GM12891 (cell line): ENCODE data around the gene OTOG.

Source experiments
- DNase-seq: peaks from one replicate; pipeline ENCODE4 v3.0.0; 2011; ENCODE audit warnings: low spot score; ENCODE audit not compliant: insufficient read length
- FAIRE-seq: peaks from 2 replicates; lab custom pipeline; 2011; peaks lifted over from hg19 to GRCh38; lab: Jason Lieb, UNC
- PAX5 ChIP-seq: IDR thresholded peaks from 2 replicates; pipeline ENCODE4 v1.6.1; 2011; ENCODE audit warnings: low read length, moderate library complexity, mild to moderate bottlenecking; ENCODE audit not compliant: insufficient read depth, severe bottlenecking
- POLR2A ChIP-seq: IDR thresholded peaks from 2 replicates; pipeline ENCODE4 v1.6.1; 2011; ENCODE audit warnings: low read depth, low read length, control low read depth
- POLR2AphosphoS5 ChIP-seq: IDR thresholded peaks from 2 replicates; pipeline ENCODE4 v1.6.1; 2011; ENCODE audit warnings: low read depth, low read length, control low read depth
- POU2F2 ChIP-seq: IDR thresholded peaks from 2 replicates; pipeline ENCODE4 v1.6.1; 2011; ENCODE audit warnings: low read depth, mild to moderate bottlenecking, control low read depth, low read length, moderate library complexity
- SPI1 ChIP-seq: IDR thresholded peaks from 2 replicates; pipeline ENCODE4 v1.6.1; 2011; ENCODE audit warnings: low read depth, low read length, control low read depth
- TAF1 ChIP-seq: IDR thresholded peaks from 2 replicates; pipeline ENCODE4 v1.6.1; 2011; ENCODE audit warnings: low read depth, low read length, control low read depth

OTOG gene

GRCh38 chr11:17571431-17572358 is 24.6 kb downstream of the OTOG start:
- DNase-seq (no peak), FAIRE-seq (no peak)
- TF ChIP-seq SPI1 (no peak), POU2F2 (no peak), PAX5 (no peak), TAF1 (no peak), POLR2A (no peak), POLR2AphosphoS5 (no peak)

- FAIRE-seq (no peak), DNase-seq (no peak)
Measured at GRCh38 chr11:17572359-17572690, 25.3 kb downstream of the OTOG start.

GRCh38 chr11:17572791-17573460 is 25.9 kb downstream of the OTOG start:
- no peak for DNase-seq
- FAIRE-seq = no peak
- TF ChIP-seq POLR2AphosphoS5 (no peak), TAF1 (no peak), POLR2A (no peak), PAX5 (no peak), POU2F2 (no peak), SPI1 (no peak)

More at GRCh38 chr11:17572359-17572690, 25.3 kb downstream of the OTOG start:
- TF ChIP-seq SPI1 (peak; percentile 25; the same call in 1 of the 2 replicates), POLR2A (no peak)

- no peak for TF ChIP-seq PAX5
- TF ChIP-seq POLR2A = no peak
- TF ChIP-seq POU2F2 = no peak
- TF ChIP-seq TAF1 = no peak
- TF ChIP-seq POLR2AphosphoS5 = no peak
- TF ChIP-seq SPI1 = no peak
Measured at GRCh38 chr11:17573526-17573925, 26.5 kb downstream of the OTOG start.

GRCh38 chr11:17574141-17575091 is 27.4 kb downstream of the OTOG start:
- DNase-seq = no peak
- FAIRE-seq = no peak
- TF ChIP-seq POLR2A = no peak
- TF ChIP-seq SPI1 = no peak
- TF ChIP-seq POU2F2 = no peak
- TF ChIP-seq PAX5 = no peak
- no peak for TF ChIP-seq POLR2AphosphoS5
- no peak for TF ChIP-seq TAF1

More at GRCh38 chr11:17573526-17573925, 26.5 kb downstream of the OTOG start:
- FAIRE-seq (no peak), DNase-seq (no peak)

- FAIRE-seq = no peak
- DNase-seq = no peak
- TF ChIP-seq POLR2AphosphoS5 = no peak
- TF ChIP-seq TAF1 = no peak
- no peak for TF ChIP-seq POU2F2
- no peak for TF ChIP-seq PAX5
- no peak for TF ChIP-seq POLR2A
- no peak for TF ChIP-seq SPI1
Measured at GRCh38 chr11:17575431-17576425, 28.7 kb downstream of the OTOG start.

GRCh38 chr11:17578296-17578695 is 31.2 kb downstream of the OTOG start:
- DNase-seq = no peak
- FAIRE-seq = no peak
- TF ChIP-seq POLR2AphosphoS5 (no peak), SPI1 (no peak), POU2F2 (no peak), POLR2A (no peak), PAX5 (no peak), TAF1 (no peak)

GRCh38 chr11:17578958-17579357 is 31.9 kb downstream of the OTOG start:
- FAIRE-seq (no peak), DNase-seq (no peak)
- TF ChIP-seq SPI1 (no peak), POLR2AphosphoS5 (no peak), POLR2A (no peak), POU2F2 (no peak)
